ENCODE results near the gene RECK.
"Not testable (repeated sequence)": the region's sequence is repeated elsewhere in the genome, so short reads cannot be mapped to it uniquely, and the experiment has no call there.

- TF ChIP-seq CTCF (IDR thresholded peaks at IDR 0.05 in 4 of 5, conservative IDR thresholded peaks at IDR 0.05 in 1 of 5); POLR2A (IDR thresholded peaks at IDR 0.05): not testable (repeated sequence)
Measured at GRCh38 chr9:36159509-36159908, 122.8 kb downstream of the RECK start.
